Cortex of kidney (tissue), 1 donor: ENCODE data around the gene FAT1.

ENCODE experiments used
- DNase-seq: peaks from one replicate; lab custom pipeline; 2025; lab: John Stamatoyannopoulos, UW

Gene FAT1

DNA sequence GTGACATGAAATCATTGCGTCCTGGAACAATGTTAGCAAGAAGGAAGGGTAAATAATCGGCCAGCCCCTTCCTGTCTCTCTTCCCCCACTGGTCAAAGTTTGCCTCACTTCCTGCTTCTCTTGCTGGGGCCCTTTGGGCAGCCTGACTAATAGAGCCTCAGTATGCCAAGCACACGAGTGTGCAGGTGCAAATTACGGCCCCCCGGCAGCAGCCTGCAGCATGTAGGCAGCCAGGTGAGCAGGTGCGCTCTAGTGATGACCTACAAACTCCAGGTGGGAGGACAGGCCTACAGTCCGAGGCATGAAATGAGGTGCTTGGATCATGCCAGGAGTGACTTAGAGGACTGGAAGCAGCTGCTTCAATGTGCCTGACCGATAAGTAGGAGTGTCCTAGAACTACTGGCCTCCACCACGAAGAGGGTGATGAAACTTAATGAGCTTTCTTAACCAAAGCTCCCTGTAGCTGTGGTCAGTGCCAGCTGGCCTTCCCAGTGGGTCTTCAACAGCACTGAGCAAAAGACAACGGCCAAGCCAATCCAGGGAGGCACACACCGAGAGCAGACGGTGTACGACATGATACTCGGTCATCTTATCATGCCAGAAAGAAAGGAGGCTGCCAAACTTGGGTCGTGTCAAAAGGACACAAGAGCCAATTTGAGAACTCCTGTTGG, 26.1 kb upstream of the FAT1 start:
- no peak for DNase-seq

DNA sequence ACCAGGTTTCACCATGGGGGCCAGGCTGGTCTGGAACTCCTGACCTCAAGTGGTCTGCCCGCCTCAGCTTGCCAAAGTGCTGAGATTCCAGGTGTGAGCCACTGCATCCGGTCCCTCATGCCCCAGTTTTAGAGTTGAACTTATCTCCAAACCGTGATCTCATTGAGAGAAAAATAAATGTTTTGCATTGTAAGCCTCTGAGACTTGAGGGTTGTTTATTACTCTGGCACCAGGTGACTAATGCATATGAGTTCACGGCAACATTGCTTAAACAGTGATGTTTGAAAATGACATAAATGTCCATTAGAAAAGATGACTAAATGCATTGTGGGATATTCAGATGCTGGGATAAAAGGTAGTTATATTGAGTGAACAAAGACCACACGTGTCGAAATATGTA, 22.9 kb upstream of the FAT1 start:
- no peak for DNase-seq

GRCh38 chr4:186743261-186743660, 19.6 kb upstream of the FAT1 start:
- DNase-seq, result no peak

- no peak for DNase-seq
Measured at GRCh38 chr4:186740822-186741221, 17.2 kb upstream of the FAT1 start.

GRCh38 chr4:186739802-186740434, 16.3 kb upstream of the FAT1 start:
- no peak for DNase-seq

DNA sequence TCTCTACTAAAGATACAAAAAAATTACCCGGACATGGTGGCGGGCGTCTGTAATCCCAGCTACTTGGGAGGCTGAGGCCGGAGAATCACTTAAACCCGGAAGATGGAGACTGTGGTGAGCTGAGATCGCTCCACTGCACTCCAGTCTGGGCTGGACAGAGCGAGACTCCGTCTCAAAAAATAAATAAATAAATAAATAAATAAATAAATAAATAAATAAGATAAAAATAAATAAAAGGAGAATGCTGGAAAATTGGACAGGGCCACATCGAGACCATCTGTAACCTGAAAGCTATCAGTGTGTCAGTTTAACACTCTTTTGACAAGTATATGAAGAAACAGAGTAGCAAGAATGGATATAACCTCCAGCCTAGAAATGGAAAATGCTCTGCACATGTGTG, 15.7 kb upstream of the FAT1 start:
- DNase-seq, result no peak

DNA sequence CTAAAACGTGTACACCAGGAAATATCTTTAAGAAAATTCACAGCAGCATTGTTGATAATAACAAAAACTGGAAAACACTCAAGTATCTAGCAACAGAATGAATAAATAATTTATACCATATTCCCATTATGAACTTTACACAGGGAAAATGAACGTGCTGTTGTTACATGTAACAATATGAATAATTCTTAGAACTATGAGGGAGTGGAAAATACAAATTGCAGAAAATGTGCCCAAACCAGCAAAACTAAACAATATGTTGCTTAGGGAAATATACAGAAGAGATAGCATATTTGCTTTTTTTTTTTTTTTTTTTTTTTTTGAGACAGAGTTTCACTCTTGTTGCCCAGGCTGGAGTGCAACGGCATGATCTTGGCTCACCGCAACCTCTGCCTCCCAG, 14.8 kb upstream of the FAT1 start:
- no peak for DNase-seq

DNA sequence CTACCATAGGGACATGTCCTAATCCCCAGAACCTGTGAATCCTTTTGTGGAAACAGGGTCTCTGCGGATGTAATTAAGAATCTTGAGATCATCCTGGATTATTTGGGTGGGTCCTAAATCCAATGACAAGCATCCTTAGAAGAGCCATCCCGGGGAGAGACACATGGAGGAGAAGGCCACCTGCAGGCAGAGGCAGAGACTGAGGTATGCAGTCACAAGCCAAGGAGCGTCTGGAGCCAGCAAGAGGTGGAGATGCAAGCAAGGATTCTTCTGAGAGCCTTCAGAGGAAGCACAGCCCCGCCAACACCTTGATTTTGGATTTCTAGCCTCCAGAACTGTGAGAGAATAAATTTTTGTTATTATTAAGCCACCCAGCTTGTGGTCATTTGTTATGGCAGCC, 13.8 kb upstream of the FAT1 start:
- DNase-seq, result no peak

DNA sequence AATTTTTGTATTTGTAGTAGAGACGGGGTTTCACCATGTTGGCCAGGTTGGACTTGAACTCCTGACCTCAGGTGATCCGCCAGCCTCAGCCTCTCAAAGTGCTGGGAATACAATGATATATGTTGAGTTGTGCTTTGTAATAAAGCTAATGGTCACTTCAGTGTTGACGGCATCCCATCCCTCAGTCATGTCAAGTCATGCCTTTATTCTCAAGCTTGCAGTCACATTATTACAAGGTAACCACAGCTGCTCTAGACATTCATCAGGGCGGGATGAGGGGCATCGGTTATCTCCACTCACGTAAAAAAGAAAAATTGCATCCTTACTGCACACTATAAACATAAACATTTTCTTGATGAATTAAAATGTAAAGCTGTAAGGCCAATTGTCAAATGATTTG, 12.8 kb upstream of the FAT1 start:
- DNase-seq, result no peak

DNA sequence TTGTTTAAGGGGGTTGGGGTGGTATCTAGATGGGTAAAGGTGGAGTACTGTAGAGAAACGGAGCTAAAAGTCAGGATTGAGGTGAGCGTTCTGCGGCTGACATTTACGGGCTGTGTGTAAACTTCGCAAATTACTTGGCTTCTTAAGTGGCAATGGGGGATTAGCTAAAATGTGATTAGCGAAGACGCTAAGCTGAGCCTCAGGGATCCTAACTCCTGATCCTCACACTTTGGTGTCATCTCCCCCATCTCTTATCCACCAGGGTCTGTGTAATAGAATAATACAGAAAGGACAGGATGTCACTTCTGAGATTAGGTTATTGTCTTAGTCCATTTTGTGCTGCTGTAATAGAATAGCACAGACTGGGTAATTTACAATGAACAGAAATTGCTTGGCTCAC, 10.6 kb upstream of the FAT1 start:
- DNase-seq, result no peak

- no peak for DNase-seq
Measured at GRCh38 chr4:186733778-186734177, 10.1 kb upstream of the FAT1 start.

DNA sequence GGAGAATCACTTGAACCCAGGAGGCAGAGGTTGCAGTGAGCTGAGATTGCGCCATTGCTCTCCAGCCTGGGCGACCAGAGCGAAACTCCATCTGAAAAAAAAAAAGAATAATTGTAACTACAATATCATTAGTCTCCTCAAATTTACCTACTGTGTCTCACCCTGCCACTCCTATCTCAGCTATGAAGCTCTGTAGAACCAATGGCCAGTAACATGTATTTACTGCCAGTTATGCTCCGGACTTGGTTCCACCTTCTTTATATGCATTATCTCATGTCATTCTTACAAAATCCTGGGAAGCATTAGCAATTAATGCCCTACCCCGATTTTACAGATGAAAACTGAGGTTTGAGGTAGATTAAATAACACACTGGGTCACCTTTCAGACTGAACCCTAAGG, 7.0 kb upstream of the FAT1 start:
- no peak for DNase-seq

- DNase-seq, result no peak
Measured at GRCh38 chr4:186729856-186730255, 6.2 kb upstream of the FAT1 start.

GRCh38 chr4:186728631-186729271, 5.1 kb upstream of the FAT1 start:
- DNase-seq, result no peak

DNA sequence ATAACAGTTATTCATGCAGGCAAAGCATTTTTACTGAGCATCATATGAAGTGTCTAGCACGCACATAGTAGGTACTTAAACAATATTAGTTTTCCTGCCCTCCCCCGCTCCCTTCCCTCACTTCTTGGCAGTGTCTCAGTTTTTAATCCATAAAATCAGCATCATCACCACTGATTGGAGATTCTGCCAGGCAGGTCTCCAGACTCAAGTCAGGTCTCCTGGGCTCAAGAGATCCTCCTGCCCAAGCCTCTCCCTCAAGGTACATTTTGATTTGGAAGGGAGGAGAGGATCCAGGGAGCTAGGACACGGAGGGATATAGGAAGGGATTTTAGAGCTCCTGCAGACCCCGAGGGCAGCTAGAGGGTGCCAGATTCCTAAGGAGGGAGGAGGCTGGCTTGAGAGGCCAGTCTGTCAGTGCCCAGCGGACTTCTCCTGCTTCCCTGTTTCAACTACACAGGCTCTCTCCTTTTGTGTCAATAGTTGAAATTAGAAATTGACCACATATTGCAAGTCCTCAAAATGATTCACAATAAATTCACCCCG, 4.4 kb upstream of the FAT1 start:
- DNase-seq, result no peak

DNA sequence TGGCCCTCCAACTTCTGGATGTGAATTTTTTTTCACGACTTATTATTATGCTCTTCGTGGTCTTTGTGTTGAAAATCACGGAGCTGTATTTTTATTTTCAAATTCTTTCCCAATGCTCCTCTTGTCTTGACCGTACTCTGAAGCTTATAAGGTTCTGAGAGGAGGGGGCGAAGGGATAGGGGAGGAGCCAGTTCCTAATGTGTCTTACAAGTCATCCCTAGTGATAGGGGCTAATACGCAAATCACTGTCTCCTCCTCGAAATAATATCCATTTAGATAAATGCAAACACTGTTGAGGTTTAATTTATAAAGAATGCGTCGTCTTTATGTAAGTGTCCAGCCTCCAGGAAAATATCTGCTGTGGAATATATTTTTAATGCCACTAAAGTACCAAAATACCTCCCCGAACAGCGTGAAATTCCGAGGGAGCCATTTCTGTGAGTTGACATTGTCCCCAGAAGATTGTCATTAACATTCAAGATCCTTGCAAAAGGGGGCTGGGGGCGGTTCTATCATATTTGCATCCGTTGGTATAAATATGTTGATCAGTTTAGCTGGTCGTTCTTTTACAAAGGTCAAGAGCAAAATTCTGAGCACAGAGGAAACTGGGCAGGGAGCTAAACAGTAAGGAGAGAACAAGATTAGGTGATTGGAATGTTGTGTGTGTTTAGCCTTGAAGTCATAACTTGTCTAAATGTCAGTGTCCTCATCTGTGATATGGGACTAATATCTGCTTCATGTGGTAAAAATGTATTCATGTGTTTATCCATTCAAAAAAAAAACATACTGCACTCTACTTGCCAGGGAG, 3.7 kb upstream of the FAT1 start:
- no peak for DNase-seq

- DNase-seq, result no peak
Measured at GRCh38 chr4:186726426-186727168, 2.9 kb upstream of the FAT1 start.

- no peak for DNase-seq
Measured at GRCh38 chr4:186725469-186726425, 2.1 kb upstream of the FAT1 start.

GRCh38 chr4:186724864-186725468, 1.3 kb upstream of the FAT1 start:
- DNase-seq, result peak; percentile 5
